Smooth muscle cell (in vitro differentiated cells): Measurements from ENCODE around the gene GRIA4. TPM values are rescaled to one million over a fixed set of nuclear protein-coding genes. Genes with fewer than 3 reads are reported as not detected.

ENCODE experiments used
- DNase-seq: peaks from one replicate; lab custom pipeline; 2025; ENCODE audit not compliant: unreplicated experiment; lab: John Stamatoyannopoulos, UW
- H2AFZ ChIP-seq: fragments of 200-600 bp; sonication (generic); 2 replicates; pipeline ENCODE4 v1.6.0; 2016; ENCODE audit warnings: antibody characterized with exemption, low read depth, mild to moderate bottlenecking
- H3F3A ChIP-seq: fragments of 200-600 bp; sonication (generic); 2 replicates; pipeline ENCODE4 v1.6.0; 2017; ENCODE audit warnings: antibody characterized with exemption, low read depth
- H3K27ac ChIP-seq: fragments of 200-600 bp; sonication (generic); 2 replicates; pipeline ENCODE4 v1.5.1; 2016; ENCODE audit warnings: low read depth, mild to moderate bottlenecking
- H3K27me3 ChIP-seq: fragments of 200-600 bp; sonication (generic); 2 replicates; pipeline ENCODE4 v1.6.1; 2016; ENCODE audit warnings: low read depth, mild to moderate bottlenecking
- H3K36me3 ChIP-seq: fragments of 200-600 bp; sonication (generic); 2 replicates; pipeline ENCODE4 v1.5.1; 2016; ENCODE audit warnings: low read depth
- H3K4me1 ChIP-seq: fragments of 200-600 bp; sonication (generic); 2 replicates; pipeline ENCODE4 v1.5.1; 2016; ENCODE audit warnings: low read depth
- H3K4me2 ChIP-seq: fragments of 200-600 bp; sonication (generic); 2 replicates; pipeline ENCODE4 v1.6.0; 2016; ENCODE audit warnings: mild to moderate bottlenecking
- H3K4me3 ChIP-seq: fragments of 200-600 bp; sonication (generic); 2 replicates; pipeline ENCODE4 v1.5.1; 2016; ENCODE audit warnings: mild to moderate bottlenecking
- H3K79me2 ChIP-seq: fragments of 200-600 bp; sonication (generic); 2 replicates; pipeline ENCODE4 v1.6.0; 2016; ENCODE audit warnings: low read depth, mild to moderate bottlenecking
- H3K9ac ChIP-seq: fragments of 200-600 bp; sonication (generic); 2 replicates; pipeline ENCODE4 v1.6.0; 2016; ENCODE audit warnings: low read depth
- H3K9me3 ChIP-seq: fragments of 200-600 bp; sonication (generic); replicated peaks from 2 replicates; pipeline ENCODE4 v1.5.1; 2016; ENCODE audit warnings: low read depth
- H4K20me1 ChIP-seq: fragments of 200-600 bp; sonication (generic); 2 replicates; pipeline ENCODE4 v1.6.0; 2016; ENCODE audit warnings: low read depth
- CTCF ChIP-seq: fragments of 200-600 bp; sonication (generic); IDR thresholded peaks from 2 replicates; pipeline ENCODE4 v1.5.1; 2017; ENCODE audit warnings: borderline replicate concordance, mild to moderate bottlenecking, antibody characterized with exemption; ENCODE audit not compliant: insufficient read depth, poor library complexity, severe bottlenecking
- WGBS: methylation state at CpG from one replicate; pipeline ENCODE4 v1.1.7; 2016; ENCODE audit warnings: low lambda C conversion rate; 5-methylcytosine and 5-hydroxymethylcytosine counted together
- polyA plus RNA-seq: library from polyadenylated mRNA; unstranded; fragments of >200 nt; fragmentation: Nextera tagmentation; extraction: Ambion mirVana; gene quantifications from 2 replicates; pipeline ENCODE4 v1.2.1, GENCODE V29; 2016
- total RNA-seq: library from RNA; depleted of rRNA; stranded (reverse); fragments of >200 nt; gene quantifications from 2 replicates; pipeline ENCODE4 v1.2.3, GENCODE V29; 2014

The GRIA4 gene
- total and polyA plus RNA-seq, 2 experiments from 2014 or later, result 3.1 TPM; not detected in 1

GRCh38 chr11:105854269-105854668, 244.4 kb downstream of the GRIA4 start:
- WGBS, result 93% methylated on average over 4 of the region's 4 CpGs
- no peak for TF ChIP-seq CTCF
- Histone ChIP-seq H3K4me3 (no peak overlapping the region), H3K9ac (no peak overlapping the region), H3K9me3 (no peaks in the 10 kb centered on the region), H3K27ac (no peak overlapping the region), H3K36me3 (no peaks in the 10 kb centered on the region), H2AFZ (no peak overlapping the region), H3K27me3 (peaks cover 9% of the 10 kb centered on the region), H3K4me1 (no peaks in the 10 kb centered on the region), H4K20me1 (no peaks in the 10 kb centered on the region), H3K79me2 (no peaks in the 10 kb centered on the region), H3F3A (no peaks in the 10 kb centered on the region), H3K4me2 (no peak overlapping the region)
- DNase-seq, result no peak

- no peak overlapping the region for H3K4me3 ChIP-seq
- H3F3A ChIP-seq, result no peaks in the 10 kb centered on the region
- H3K27me3 ChIP-seq, result peaks cover 5% of the 10 kb centered on the region
- H4K20me1 ChIP-seq, result no peaks in the 10 kb centered on the region
- TF ChIP-seq CTCF, result no peak
- H3K4me2 ChIP-seq, result no peak overlapping the region
- H3K4me1 ChIP-seq, result no peaks in the 10 kb centered on the region
- no peak overlapping the region for H3K9ac ChIP-seq
- H3K27ac ChIP-seq, result no peak overlapping the region
- H2AFZ ChIP-seq, result no peak overlapping the region
- 78% methylated on average over 3 of the region's 3 CpGs for WGBS
- no peaks in the 10 kb centered on the region for H3K9me3 ChIP-seq
- H3K36me3 ChIP-seq, result no peaks in the 10 kb centered on the region
- DNase-seq, result no peak
- no peaks in the 10 kb centered on the region for H3K79me2 ChIP-seq
Observed at GRCh38 chr11:105856954-105857353, 247.1 kb downstream of the GRIA4 start.

- H3F3A ChIP-seq, result no peaks in the 10 kb centered on the region
- peaks cover 5% of the 10 kb centered on the region for H3K27me3 ChIP-seq
- no peaks in the 10 kb centered on the region for H3K79me2 ChIP-seq
- H3K4me2 ChIP-seq, result no peak overlapping the region
- no peak overlapping the region for H3K27ac ChIP-seq
- no peak for DNase-seq
- H3K9ac ChIP-seq, result no peak overlapping the region
- no peaks in the 10 kb centered on the region for H4K20me1 ChIP-seq
- no peak for TF ChIP-seq CTCF
- H3K4me1 ChIP-seq, result no peaks in the 10 kb centered on the region
- H3K36me3 ChIP-seq, result no peaks in the 10 kb centered on the region
- no peaks in the 10 kb centered on the region for H3K9me3 ChIP-seq
- no peak overlapping the region for H2AFZ ChIP-seq
- no peak overlapping the region for H3K4me3 ChIP-seq
Observed at GRCh38 chr11:105857728-105858127, 247.9 kb downstream of the GRIA4 start.

- no peak overlapping the region for H3K4me3 ChIP-seq
- H3K36me3 ChIP-seq, result no peaks in the 10 kb centered on the region
- H3F3A ChIP-seq, result no peaks in the 10 kb centered on the region
- no peak overlapping the region for H3K9ac ChIP-seq
- no peaks in the 10 kb centered on the region for H3K9me3 ChIP-seq
- peaks cover 5% of the 10 kb centered on the region for H3K27me3 ChIP-seq
- no peak for TF ChIP-seq CTCF
- H3K27ac ChIP-seq, result no peak overlapping the region
- DNase-seq, result no peak
- no peaks in the 10 kb centered on the region for H4K20me1 ChIP-seq
- H3K4me2 ChIP-seq, result no peak overlapping the region
- no peak overlapping the region for H2AFZ ChIP-seq
- no peaks in the 10 kb centered on the region for H3K4me1 ChIP-seq
- H3K79me2 ChIP-seq, result no peaks in the 10 kb centered on the region
Observed at GRCh38 chr11:105858841-105859240, 249.0 kb downstream of the GRIA4 start.
